OCI-LY3 (cell line): ENCODE data around the gene RHBDD1.

Source experiments
- H2AFZ ChIP-seq: fragments of 200-600, 300-600 bp; shearing (Covaris generic); 2 replicates; pipeline ENCODE4 v1.6.0; 2014; ENCODE audit warnings: antibody characterized with exemption, low read depth, low read length
- H3K27ac ChIP-seq: fragments of 200-600, 300-600 bp; sonication (generic); 2 replicates; pipeline ENCODE4 v1.5.1; 2014; ENCODE audit warnings: mild to moderate bottlenecking, low read length, moderate library complexity, mixed read lengths
- H3K27me3 ChIP-seq: fragments of 200-600, 300-600 bp; sonication (generic); 2 replicates; pipeline ENCODE4 v1.6.1; 2014; ENCODE audit warnings: low read depth, low read length, mixed read lengths
- H3K36me3 ChIP-seq: fragments of 200-600, 300-600 bp; sonication (generic); replicated peaks from 2 replicates; pipeline ENCODE3; 2014; ENCODE audit warnings: low read depth, low read length, mixed read lengths
- H3K4me1 ChIP-seq: fragments of 300-600, 200-600 bp; sonication (generic); 2 replicates; pipeline ENCODE4 v1.6.1; 2014; ENCODE audit warnings: low read length, mixed read lengths
- H3K4me2 ChIP-seq: fragments of 200-600, 300-600 bp; sonication (generic); 2 replicates; pipeline ENCODE4 v1.6.1; 2014; ENCODE audit warnings: low read length, mixed read lengths
- H3K4me3 ChIP-seq: fragments of 300-600, 200-600 bp; sonication (generic); 2 replicates; pipeline ENCODE4 v1.5.1; 2014; ENCODE audit warnings: antibody characterized with exemption, mild to moderate bottlenecking, low read length, moderate library complexity
- H3K79me2 ChIP-seq: fragments of 300-600, 200-600 bp; shearing (Covaris generic); 2 replicates; pipeline ENCODE4 v1.6.1; 2014; ENCODE audit warnings: mild to moderate bottlenecking, low read length, mixed read lengths
- H3K9ac ChIP-seq: fragments of 300-600, 200-600 bp; shearing (Covaris generic); 2 replicates; pipeline ENCODE4 v1.6.0; 2014; ENCODE audit warnings: mild to moderate bottlenecking, low read length, moderate library complexity
- H3K9me3 ChIP-seq: fragments of 200-600, 300-600 bp; shearing (Covaris generic); 2 replicates; pipeline ENCODE4 v1.6.1; 2014; ENCODE audit warnings: low read length, mixed read lengths; ENCODE audit not compliant: insufficient read depth
- H4K20me1 ChIP-seq: fragments of 200-600, 300-600 bp; sonication (generic); 2 replicates; pipeline ENCODE4 v1.6.1; 2016; ENCODE audit warnings: low read length, mixed read lengths; ENCODE audit not compliant: insufficient read depth
- CTCF ChIP-seq: fragments of 200-600, 300-600 bp; sonication (generic); IDR thresholded peaks from 2 replicates; pipeline ENCODE4 v1.5.1; 2014; ENCODE audit warnings: antibody characterized with exemption, low read length, low read depth
- EZH2phosphoT487 ChIP-seq: fragments of 200-600 bp; shearing (Covaris generic); IDR thresholded peaks from 2 replicates; pipeline ENCODE4 v1.6.1; 2018; ENCODE audit warnings: antibody characterized with exemption, mixed run types, low read depth

RHBDD1 gene

GRCh38 chr2:226903179-226903578 is 67.3 kb downstream of the RHBDD1 start:
- Histone ChIP-seq H3K9me3 (peaks cover 2% of the 10 kb centered on the region; the same call in 1 of the 2 replicates), H3K4me1 (peaks cover 58% of the 10 kb centered on the region), H3K4me3 (no peak overlapping the region), H3K27me3 (no peaks in the 10 kb centered on the region), H3K36me3 (no peaks in the 10 kb centered on the region), H3K4me2 (no peak overlapping the region), H2AFZ (no peak overlapping the region), H3K79me2 (no peaks in the 10 kb centered on the region), H3K27ac (no peak overlapping the region), H3K9ac (no peak overlapping the region), H4K20me1 (no peaks in the 10 kb centered on the region)
- no peak for TF ChIP-seq EZH2phosphoT487
- TF ChIP-seq CTCF = no peak

- peaks cover 72% of the 10 kb centered on the region for H3K4me1 ChIP-seq
- H3K4me2 ChIP-seq = peak overlapping the region; percentile 99
- TF ChIP-seq EZH2phosphoT487 = no peak
- TF ChIP-seq CTCF = no peak
These were observed 68.7 kb downstream of the RHBDD1 start for GRCh38 chr2:226904592-226904991.

GRCh38 chr2:226905718-226906117 is 69.9 kb downstream of the RHBDD1 start:
- peak overlapping the region; percentile 99 for H3K4me2 ChIP-seq

More at GRCh38 chr2:226904592-226904991, 68.7 kb downstream of the RHBDD1 start:
- H3K9ac ChIP-seq = peak overlapping the region; percentile 19; the same call in 1 of the 2 replicates
- H2AFZ ChIP-seq = no peak overlapping the region
- peak overlapping the region; percentile 62 for H3K4me3 ChIP-seq
- no peaks in the 10 kb centered on the region for H3K79me2 ChIP-seq
- H3K36me3 ChIP-seq = no peaks in the 10 kb centered on the region
- H3K27ac ChIP-seq = peak overlapping the region; percentile 92
- H4K20me1 ChIP-seq = no peaks in the 10 kb centered on the region
- H3K27me3 ChIP-seq = no peaks in the 10 kb centered on the region
- H3K9me3 ChIP-seq = peaks cover 2% of the 10 kb centered on the region; the same call in 1 of the 2 replicates

GRCh38 chr2:226906163-226906693 is 70.4 kb downstream of the RHBDD1 start:
- Histone ChIP-seq H3K9ac (peak overlapping the region; percentile 54; the same call in 1 of the 2 replicates), H3K79me2 (no peaks in the 10 kb centered on the region), H3K4me2 (peak overlapping the region; percentile 99), H3K4me1 (peaks cover 71% of the 10 kb centered on the region), H3K4me3 (peak overlapping the region; percentile 62), H3K27me3 (no peaks in the 10 kb centered on the region), H3K27ac (peak overlapping the region; percentile 92), H4K20me1 (no peaks in the 10 kb centered on the region), H3K36me3 (no peaks in the 10 kb centered on the region), H2AFZ (no peak overlapping the region), H3K9me3 (peaks cover 2% of the 10 kb centered on the region; the same call in 1 of the 2 replicates)
- no peak for TF ChIP-seq EZH2phosphoT487
- TF ChIP-seq CTCF = no peak

More at GRCh38 chr2:226905718-226906117, 69.9 kb downstream of the RHBDD1 start:
- Histone ChIP-seq H3K79me2 (no peaks in the 10 kb centered on the region), H3K27me3 (no peaks in the 10 kb centered on the region), H3K9me3 (peaks cover 2% of the 10 kb centered on the region; the same call in 1 of the 2 replicates), H3K4me3 (peak overlapping the region; percentile 62), H3K4me1 (peaks cover 72% of the 10 kb centered on the region), H3K36me3 (no peaks in the 10 kb centered on the region), H4K20me1 (no peaks in the 10 kb centered on the region), H2AFZ (no peak overlapping the region), H3K27ac (peak overlapping the region; percentile 92), H3K9ac (peak overlapping the region; percentile 54)
- TF ChIP-seq EZH2phosphoT487 (no peak), CTCF (no peak)
